GM19452 (cell line): ENCODE results near the gene MPPE1.
"Not testable (repeated sequence)": the region's sequence is repeated elsewhere in the genome, so short reads cannot be mapped to it uniquely, and the experiment has no call there.

Experiments used
- ATAC-seq: cut with Tn5 transposase; IDR thresholded peaks from one replicate; pipeline ENCODE4 v1.9.1; 2021; ENCODE audit not compliant: unreplicated experiment

The MPPE1 gene

DNA sequence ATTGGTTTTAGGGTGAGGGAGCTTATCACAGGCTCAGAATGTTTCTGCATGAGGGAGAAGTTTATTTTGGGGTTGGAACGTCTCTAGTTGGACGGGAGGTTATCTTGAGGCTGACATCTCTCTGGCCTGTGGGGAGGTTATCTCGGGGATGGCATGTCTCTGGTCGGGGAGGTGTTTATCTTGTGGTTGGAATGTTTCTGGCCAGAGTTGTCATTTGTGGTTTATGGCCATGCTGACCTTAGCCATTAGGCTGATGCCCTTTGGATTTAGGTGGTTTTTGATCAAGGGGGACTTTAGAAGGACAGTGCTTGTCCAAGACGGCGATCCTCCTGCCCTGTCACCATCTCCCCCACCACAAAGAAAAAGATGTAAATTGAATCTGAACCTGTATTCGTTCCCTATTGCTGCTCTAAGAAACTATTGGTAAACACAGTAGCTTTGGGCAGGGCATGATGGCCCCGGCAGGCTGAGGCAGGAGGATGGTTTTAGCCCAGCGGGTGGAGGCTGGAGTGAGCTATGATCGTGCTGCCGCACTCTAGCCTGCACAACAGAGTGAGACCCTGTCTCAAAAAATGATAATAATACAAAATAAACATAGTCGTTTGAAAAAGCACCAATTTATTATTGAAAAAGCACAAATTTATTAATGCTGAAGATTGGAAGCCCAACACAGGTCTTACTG is 17.8 kb upstream of the MPPE1 start:
- ATAC-seq: no peak

- ATAC-seq: no peak
Measured at GRCh38 chr18:11923450-11923849, 15.3 kb upstream of the MPPE1 start.

DNA sequence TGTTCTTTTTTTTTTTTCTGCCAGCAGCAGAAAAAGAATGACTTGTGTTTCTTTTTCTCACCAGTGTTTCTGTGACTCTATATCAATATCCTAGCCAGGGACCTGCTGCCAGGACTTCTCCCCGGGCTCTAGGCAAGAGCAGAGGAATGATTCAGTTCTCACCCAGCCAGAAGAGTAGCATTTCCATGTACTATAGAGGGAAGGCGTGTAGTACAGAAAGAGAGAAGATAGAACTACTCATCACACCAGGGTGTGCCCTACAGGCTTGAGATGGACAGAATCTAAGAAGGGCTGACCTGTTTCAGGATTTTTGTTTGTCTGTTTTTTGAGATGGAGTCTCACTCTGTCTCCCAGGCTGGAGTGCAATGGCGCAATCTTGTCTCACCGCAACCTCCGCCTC is 11.4 kb upstream of the MPPE1 start:
- ATAC-seq: not testable (repeated sequence)

- ATAC-seq: not testable (repeated sequence)
Measured at GRCh38 chr18:11916880-11917279, 8.8 kb upstream of the MPPE1 start.

GRCh38 chr18:11909591-11910026 is 1.5 kb upstream of the MPPE1 start:
- ATAC-seq: no peak

- no peak for ATAC-seq
Measured at GRCh38 chr18:11909061-11909455, 941 bp upstream of the MPPE1 start.

DNA sequence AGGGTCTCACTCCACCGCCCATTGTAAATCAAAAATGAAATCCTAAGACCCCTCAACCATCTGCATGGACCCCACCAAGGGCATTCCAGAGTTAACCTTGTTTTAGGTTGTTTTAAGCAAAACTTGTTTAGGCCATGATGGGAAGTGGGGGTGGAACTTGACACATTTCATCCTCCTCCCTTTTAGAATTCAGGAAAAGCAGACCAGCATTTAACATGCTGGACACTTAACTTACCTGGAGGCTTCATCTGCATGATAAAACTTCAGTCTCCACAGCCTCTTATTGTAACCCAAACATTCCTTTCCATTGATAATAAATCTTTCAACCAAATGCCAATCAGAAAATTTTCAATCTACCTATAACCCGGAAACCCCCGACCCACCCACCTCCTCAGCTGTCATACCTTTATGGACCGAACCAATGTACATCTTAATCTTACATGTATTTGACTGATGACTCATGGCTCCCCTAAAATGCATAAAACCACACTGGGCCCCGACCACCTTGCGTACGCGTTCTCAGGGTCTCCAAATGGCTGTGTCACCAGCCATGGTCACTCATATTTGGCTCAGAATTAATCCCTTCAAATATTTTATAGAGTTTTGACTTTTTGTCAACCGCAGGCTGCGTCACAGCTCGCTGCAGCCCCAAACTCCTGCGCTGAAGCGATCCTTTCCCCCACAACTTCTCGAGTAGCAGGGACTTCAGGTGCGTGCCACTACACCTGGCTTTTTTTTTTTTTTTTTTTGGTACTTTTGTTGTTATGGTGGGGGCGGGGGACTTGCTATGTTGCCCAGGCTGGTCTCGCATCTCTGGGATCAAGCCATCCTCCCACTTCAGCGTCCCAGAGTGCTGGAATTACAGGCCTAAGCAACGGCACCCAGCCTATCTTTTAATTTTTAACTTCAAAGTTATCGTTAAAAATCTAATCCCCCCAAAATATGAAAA is 917 bp downstream of the MPPE1 start:
- no peak for ATAC-seq

GRCh38 chr18:11906176-11906575 is 1.9 kb downstream of the MPPE1 start:
- no peak for ATAC-seq

DNA sequence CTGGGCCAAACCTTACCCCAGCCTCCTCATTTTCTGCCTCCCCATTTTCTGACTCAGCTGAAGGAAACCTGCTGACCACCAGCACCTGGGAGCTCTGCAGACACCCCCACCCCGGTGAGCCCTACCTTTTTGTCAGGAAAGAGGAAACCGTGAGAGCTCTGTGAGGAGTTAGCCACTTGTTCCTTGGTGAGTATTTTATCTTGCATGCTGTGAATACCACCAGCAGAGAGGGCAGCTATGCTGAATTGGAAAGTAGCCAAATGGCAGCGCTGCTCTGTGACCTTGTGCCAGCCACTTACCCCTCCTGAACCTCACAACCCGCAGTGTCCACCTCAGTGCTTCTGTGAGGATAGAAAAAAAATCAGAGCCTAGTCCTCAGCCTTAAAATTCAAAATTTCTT is 2.5 kb downstream of the MPPE1 start:
- no peak for ATAC-seq

DNA sequence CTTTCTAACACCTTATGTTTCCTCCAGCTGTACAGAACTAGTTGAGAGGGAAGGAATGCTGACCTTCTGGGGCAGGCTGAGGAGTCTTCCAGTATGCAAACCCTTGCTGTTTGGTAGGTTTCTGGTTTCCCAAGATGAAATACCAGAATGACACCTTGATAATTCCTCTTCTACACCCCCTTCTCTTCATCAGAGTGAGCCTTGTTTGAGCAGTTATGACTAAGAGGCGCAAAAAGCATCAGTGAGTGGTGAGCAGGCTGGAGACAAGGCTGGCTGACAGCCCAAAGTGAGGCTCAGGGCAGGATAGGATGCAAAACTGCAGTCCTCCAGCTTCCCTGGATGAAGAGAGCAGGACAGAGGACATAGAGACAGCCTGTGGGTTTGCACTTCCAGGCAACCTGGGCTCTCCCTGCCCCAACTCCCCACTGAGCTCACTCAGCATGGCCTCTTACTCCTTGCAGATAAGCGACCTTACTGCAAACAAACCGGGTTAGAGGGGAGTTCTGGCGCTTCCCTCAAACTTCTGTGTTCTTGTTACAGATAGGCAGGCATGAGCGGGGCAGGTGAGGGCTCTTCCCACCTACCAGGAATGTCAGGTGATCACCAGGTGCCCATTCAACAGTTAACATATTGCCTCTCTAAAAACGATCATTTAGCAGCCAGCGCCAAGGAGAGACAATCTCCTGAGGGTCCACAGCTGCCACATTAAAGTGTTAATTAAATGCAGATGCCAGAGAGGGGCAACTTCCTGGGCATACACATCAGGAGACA is 5.4 kb downstream of the MPPE1 start:
- ATAC-seq: no peak

GRCh38 chr18:11901826-11902438 is 6.2 kb downstream of the MPPE1 start:
- ATAC-seq: no peak

GRCh38 chr18:11899063-11899462 is 9.1 kb downstream of the MPPE1 start:
- no peak for ATAC-seq

DNA sequence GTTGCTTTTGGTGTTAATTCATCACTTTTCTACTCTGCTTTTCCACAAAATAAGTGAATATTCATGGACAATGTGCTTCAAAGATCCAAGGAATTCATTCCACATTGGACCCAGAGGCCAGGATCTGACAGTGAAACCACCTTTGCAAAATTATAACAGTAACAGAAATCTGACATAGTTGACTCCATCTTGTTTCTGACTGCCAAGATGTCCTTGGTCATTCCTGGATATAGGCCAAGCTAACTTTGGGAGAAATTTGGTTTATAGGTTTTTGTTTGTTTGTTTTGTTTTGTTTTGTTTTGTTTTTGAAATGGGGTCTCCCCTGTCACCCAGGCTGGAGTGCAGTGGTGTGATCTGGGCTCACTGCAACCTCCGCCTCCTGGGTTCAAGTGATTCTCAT is 10.3 kb downstream of the MPPE1 start:
- no peak for ATAC-seq

- ATAC-seq: not testable (repeated sequence)
Measured at GRCh38 chr18:11892438-11892837, 15.7 kb downstream of the MPPE1 start.

DNA sequence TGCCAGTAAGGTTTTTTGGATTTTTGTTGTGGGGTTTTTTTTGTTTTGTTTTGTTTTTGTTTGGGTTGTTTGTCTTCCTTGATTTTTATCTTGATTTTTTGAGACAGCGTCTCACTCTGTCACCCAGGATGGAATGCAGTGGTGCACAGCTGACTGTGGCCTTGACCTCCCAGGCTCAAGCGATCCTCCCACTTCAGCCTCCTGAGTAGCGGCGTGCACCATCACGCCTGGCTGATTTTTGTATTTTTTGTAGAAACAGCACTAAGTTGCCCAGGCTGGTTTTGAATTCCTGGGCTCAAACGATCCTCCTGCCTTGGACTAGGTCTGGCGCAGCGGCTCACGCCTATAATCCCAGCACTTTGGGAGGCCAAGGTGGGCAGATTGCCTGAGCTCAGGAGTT is 16.4 kb downstream of the MPPE1 start:
- ATAC-seq: no peak

- no peak for ATAC-seq
Measured at GRCh38 chr18:11889284-11889683, 18.8 kb downstream of the MPPE1 start.

DNA sequence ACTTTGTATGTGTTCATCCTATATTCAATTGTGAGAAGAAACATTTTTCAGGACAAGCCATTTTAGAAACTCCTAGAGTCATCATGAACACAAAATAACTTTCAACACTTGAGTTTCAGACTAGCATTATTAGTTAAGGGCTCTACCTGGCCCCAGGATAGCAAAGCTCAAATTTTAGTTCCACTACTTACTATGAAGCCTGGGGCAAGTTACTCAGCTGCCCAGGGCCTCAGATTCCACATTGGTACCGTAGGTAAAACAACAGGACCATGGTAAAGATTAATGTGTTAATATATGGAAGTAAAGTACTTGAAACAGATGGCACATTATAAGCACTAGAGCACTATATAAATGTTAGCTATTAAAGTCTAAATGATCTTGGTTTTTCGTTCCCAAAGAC is 19.4 kb downstream of the MPPE1 start:
- ATAC-seq: no peak

DNA sequence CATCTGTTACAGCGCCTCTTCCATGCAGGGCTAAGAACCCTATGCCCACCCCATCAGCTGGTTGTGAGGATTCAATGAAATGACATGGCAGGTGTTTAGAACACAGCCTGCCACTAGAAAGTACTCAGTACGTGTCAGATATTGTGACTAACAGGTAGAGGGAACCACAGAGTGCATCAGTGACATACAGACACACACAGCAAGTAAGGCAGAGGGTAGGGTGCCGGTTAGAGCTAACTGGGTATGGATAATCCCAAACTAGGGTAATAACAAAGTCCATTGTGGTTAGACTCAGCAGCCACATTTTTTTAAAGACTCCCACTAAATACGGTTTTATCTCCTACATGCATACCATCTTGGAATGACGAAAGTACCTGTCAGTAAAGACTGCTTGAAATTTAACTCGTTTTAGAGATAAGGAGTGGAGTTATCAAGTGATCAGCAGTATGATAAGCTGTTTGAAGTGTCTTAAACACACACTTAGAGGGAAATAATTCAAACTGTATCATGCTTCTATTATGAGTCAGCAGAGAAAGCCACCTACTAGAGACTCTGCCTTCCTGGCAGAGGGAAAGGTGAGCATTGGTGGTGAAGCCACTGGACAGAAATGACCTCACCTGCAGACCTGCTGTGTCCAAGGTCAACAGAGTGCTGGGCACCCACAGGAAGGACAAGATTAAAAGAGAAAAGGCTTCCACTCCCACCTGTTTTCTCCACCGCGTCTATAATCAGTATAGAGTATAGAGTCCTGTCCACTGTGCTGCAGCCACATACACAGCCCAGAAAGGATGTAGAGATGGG is 20.6 kb downstream of the MPPE1 start:
- no peak for ATAC-seq

DNA sequence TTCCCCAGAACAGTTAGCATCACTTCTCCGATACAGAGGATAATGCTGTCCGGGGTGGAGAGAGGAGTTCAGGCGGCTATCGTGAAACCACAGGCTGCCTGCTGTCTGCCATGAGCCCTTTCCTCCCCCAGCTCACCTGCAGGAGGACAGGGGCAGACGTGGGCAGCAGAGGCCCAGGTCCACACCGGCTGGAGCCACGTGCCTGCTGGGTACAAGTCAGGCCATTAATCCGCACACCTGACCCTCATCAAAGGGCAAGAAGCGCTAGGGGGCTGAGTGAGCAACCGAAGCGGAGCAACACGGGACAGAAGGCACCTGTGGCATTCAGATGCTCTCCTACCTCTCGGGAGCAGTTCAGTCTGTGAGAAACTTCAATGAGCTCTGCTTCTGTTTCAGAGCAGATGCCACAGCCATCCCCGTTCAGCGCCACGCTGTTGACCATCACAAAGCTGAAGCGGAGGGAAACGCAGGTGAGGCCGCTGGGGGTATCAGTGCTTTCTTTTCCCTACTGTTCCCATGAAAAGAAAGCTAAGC is 21.5 kb downstream of the MPPE1 start:
- ATAC-seq: no peak
